Forelimb muscle (tissue), 1 donor: ENCODE results near the gene AKR7A3. TPM values are rescaled to one million over a fixed set of nuclear protein-coding genes. Genes with fewer than 3 reads are reported as not detected.

ENCODE experiments used
- DNase-seq: peaks from one replicate; pipeline ENCODE4 v3.0.0-alpha.2; 2013; ENCODE audit warnings: low read depth
- polyA plus RNA-seq: library from polyadenylated mRNA; unstranded; fragments of 120-200 nt; gene quantifications from one replicate; pipeline ENCODE4 v1.2.1, GENCODE V29; 2013; ENCODE audit not compliant: insufficient read length

Gene AKR7A3
- polyA plus RNA-seq, 1 donor, result 1.4 TPM

DNA sequence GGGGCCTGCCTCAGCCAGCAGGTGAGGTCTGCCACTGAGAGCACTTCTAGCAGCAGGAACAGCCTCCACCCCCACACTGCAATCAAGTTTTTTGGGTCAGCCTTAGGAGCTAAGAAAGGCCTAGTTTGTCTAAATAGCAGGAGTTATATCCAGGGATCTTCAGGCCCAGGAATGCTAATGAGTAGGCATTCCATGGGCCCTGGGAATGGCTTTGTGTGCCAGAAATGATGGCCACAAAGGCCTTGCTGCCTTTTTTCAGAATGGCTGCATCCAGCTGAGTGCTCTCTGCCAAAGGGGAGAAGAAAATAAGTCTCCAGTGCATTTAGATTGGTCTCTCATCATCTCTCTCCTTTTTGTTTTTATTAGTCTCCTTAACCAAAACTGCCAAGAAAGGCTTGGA lies 34.2 kb downstream of the AKR7A3 start:
- no peak for DNase-seq

GRCh38 chr1:19251305-19252196 lies 37.0 kb downstream of the AKR7A3 start, which contains the start of the genes EMC1 and MRTO4:
Gene EMC1 (minus strand): TSS chr1:19251524. CDS start chr1:19251509, 15 bp downstream.
Gene MRTO4 (plus strand): TSS chr1:19251805. CDS start chr1:19251836, 31 bp downstream.
- DNase-seq, result peak; percentile 59

DNA sequence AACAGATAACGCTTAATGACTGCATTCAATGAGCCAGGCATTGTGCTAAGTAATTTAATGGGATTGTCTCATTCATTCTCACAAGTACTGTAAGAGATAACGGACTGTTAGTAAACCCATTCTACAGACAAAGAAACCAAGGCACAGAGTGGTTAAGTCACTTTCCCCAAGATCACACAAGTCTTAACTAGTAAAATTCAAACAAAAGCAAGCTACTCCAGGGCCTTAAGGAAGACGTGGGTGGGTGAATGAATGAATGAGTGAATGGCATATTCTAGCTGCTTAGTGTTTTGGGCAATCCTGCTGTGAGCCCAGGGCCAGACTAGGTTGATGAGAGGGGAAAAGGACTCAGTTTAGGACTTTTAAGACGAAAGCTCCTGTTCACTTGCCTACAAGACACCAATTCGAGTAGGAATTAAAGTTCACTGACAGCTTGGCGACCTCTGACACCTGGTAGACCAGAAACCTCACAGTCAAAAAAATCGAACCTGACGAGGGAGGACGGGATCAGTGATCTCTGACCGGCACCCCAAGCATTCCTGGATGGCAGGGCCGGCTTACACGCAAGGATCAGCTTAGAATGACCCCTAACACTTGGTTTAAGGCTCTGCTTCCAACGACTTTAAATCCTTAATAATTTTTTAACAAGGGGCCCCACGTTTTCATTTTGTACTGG lies 37.8 kb downstream of the AKR7A3 start:
- DNase-seq, result no peak

GRCh38 chr1:19240673-19241538 lies 47.7 kb downstream of the AKR7A3 start:
- DNase-seq, result no peak

DNA sequence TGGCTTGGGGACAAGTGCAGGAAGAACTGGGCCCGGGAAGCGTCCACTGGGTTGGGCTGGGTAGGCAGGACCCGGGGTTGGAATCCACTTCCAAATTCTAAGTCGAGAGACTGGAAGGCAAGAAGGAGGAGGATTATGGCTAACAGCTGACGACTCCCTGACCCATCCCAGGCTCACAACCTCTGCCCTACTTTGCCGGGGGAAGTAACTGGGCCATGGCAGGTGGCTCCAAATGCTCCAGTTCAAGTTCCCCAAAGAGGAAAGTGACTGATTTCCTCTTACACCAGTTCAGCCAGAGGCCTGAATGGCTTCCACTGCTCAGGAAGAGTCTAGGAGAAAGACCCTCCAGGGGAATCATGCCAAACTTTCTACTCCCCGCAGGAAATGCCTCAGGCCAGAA lies 48.7 kb downstream of the AKR7A3 start:
- DNase-seq, result no peak

DNA sequence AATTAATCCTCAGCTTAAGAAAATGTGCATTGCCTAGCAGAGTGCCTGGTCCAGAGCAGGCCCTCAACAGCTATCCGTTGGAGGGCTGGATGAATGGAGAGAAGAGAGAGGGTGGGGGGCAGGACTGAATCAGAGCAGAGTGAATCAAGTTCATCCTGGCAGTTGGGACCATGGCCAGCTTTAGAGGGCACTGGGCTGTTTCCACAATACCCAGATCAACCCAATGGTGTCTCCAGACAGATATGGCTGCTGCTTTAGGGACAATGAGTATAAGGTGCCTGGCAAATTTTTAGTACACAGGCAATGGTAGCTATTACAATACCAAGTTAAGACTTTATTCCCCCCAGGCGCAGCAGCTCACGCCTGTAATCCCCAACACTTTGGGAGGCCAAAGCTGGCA lies 54.3 kb downstream of the AKR7A3 start:
- no peak for DNase-seq

Other genes starting within 250 kb of the AKR7A3 start
- 71.2 TPM for gene UBR4, start 78.5 kb downstream of the AKR7A3 start, polyA plus RNA-seq
- 36.3 TPM for gene EMC1, start 37.2 kb downstream of the AKR7A3 start, polyA plus RNA-seq
- 27.0 TPM for gene MRTO4, start 37.0 kb downstream of the AKR7A3 start, polyA plus RNA-seq
- 45.3 TPM for gene AKR7A2, start 23.4 kb upstream of the AKR7A3 start, polyA plus RNA-seq
- 9.3 TPM for gene SLC66A1, start 23.6 kb upstream of the AKR7A3 start, polyA plus RNA-seq
- 245 TPM for gene CAPZB, start 196.8 kb upstream of the AKR7A3 start, polyA plus RNA-seq